Activated T-cell treated with anti-CD3 and anti-CD28 coated beads, Interleukin-2, amount 50 U/mL, for 1 hour (primary cell): ENCODE data around the gene U2AF1.
"Not testable (repeated sequence)": the region's sequence is repeated elsewhere in the genome, so short reads cannot be mapped to it uniquely, and the experiment has no call there.

ENCODE experiments used
- DNase-seq: peaks from one replicate; pipeline ENCODE4 v3.0.0-alpha.2; 2020

The U2AF1 gene

GRCh38 chr21:43076023-43076637 is 31.2 kb downstream of the U2AF1 start:
- not testable (repeated sequence) for DNase-seq

- not testable (repeated sequence) for DNase-seq
Observed at GRCh38 chr21:43075170-43076022, 32.0 kb downstream of the U2AF1 start, which contains the start of gene CBS. Gene CBS (minus strand): TSS chr21:43075835. CDS start chr21:43072193, 3,642 bp downstream.

GRCh38 chr21:43074401-43075169 is 32.8 kb downstream of the U2AF1 start:
- DNase-seq: not testable (repeated sequence)

DNA sequence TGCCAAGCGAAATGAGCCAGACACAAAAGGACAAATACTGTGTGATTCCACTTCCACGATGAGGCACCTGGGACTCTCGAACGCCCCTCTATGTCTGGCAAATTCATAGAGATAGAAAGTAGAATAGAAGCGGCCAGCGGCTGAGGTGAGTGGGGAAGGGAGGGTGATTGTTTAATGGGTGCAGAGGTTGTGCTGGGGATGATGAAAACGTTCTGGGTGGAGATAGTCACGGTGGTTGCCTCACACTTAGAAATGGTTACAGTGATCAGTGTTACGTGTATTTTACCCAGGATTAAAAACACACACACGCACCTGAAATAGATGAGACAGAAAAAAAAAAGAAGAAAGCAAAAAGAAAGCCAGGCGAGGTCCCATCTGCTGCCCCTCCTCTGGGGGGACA is 34.6 kb downstream of the U2AF1 start:
- DNase-seq: not testable (repeated sequence)

- DNase-seq: not testable (repeated sequence)
Observed at GRCh38 chr21:43069682-43070081, 37.7 kb downstream of the U2AF1 start.

GRCh38 chr21:43068065-43068464 is 39.3 kb downstream of the U2AF1 start:
- DNase-seq: not testable (repeated sequence)

DNA sequence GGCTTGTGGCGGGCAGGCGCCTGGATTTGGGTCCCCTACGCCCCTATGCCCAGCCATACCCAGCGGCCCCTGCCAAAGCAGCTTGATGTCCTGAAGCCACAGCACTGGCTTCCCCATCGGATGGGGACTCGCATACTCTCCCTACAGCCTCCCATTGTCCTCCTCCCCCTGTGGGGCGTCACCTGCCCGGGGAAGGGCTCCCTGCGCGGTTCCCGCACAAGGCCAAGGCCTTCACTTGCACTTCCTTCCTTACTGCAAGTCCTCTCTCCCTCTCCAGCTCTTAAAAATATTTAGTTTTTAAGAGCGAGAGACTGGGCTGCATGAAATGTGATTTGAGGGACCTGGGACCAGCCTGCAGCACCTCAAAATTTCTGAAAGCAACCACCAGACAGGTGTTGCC is 40.7 kb downstream of the U2AF1 start:
- DNase-seq: not testable (repeated sequence)

DNA sequence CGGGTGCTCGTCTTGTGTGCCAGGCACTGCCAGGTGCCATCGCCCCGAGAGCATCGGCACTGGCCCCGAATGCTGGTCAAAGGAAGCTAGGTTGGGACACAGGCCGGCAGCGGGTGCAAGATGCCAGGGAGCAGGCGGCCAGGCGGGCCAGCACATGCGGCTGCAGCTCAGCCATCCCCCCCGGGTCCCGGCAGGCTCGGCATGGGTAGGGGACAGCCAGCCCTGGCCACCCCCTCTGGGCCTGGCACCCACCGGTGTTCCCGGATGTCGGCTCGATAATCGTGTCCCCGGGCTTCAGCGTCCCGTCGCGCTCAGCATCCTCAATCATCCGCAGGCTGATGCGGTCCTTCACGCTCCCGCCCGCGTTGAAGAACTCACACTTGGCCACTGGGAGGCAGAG is 41.4 kb downstream of the U2AF1 start:
- DNase-seq: not testable (repeated sequence)

DNA sequence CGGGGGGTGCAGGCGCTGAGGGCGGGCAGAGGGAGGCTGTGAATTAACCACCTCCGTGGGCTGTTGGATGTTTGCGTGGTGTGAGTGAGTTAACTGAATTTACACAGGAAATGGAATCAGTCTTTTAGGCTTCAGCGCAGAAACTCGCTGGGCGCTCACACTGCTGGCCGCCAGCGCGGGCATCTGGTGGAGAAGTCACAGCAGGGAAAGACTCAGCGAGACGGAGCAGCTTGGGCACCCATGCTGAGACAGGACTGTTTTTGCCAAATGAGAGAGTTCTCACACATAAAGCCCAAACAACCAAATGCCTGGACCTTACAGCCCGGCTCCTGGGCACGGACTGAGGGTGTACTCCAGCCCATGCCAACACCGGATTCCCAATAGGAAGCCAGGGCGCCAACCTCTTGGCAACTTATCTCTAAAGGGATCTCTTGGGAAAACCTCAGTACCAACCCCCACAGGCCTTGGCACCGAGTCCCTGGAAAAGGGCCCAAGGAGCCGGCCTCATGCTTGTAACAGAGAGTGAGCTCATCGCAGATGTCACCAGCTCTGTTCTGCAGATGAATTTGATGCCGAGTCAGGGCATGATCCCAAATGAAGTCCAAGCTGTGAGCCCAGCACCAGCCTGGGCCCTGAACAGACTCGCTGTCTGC is 43.0 kb downstream of the U2AF1 start:
- DNase-seq: not testable (repeated sequence)

DNA sequence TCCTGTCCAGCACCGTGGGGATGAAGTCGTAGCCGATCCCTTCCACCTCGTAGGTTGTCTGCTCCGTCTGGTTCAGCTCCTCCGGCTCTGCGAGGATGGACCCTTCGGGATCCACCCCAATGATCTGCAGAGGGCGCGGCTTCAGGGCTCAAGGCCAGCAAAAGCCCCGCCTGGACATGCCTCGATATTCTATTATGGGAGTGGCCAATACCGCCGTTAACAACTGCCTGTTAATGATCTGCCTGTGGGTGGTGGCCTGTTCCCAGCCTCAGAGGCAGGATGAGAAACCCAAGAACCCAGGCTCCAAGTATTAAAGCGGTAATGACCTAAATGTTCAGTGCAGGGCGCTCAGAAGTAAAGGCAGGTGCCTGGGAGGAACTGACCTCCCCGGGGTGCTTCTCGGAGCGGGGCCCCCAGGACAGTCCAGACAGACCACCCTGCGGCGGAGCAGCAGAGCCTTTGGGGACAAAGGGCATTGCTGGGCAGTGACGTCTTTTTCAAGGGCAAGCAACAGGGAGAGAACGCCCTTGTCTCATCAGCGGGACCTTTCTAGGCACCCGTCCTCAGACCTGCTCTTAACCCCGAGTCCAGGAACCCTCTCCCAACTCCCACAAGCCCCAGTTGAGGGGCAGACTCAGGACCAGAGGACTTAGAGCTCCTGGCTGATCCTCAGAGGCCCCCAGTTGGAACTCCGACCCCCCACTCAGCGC is 44.3 kb downstream of the U2AF1 start:
- DNase-seq: not testable (repeated sequence)

DNA sequence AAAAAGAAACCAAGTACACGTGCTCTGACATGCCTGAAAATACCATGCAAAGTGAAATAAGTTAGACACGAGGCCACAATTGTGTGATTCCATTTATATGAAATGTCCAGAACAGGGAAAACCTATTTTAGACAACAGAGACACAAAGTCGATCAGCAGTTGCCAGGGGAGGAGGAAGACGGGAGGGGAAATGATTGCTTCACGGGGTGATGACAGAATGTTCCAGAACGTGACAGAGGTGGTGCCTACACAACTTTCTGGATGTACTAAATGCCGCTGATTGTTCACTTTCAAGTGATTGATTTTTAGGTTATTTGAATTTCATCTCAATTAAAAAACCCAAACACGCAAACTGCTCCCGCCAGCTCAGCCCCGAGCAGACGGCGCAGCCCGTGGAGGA is 54.3 kb downstream of the U2AF1 start:
- DNase-seq: not testable (repeated sequence)

DNA sequence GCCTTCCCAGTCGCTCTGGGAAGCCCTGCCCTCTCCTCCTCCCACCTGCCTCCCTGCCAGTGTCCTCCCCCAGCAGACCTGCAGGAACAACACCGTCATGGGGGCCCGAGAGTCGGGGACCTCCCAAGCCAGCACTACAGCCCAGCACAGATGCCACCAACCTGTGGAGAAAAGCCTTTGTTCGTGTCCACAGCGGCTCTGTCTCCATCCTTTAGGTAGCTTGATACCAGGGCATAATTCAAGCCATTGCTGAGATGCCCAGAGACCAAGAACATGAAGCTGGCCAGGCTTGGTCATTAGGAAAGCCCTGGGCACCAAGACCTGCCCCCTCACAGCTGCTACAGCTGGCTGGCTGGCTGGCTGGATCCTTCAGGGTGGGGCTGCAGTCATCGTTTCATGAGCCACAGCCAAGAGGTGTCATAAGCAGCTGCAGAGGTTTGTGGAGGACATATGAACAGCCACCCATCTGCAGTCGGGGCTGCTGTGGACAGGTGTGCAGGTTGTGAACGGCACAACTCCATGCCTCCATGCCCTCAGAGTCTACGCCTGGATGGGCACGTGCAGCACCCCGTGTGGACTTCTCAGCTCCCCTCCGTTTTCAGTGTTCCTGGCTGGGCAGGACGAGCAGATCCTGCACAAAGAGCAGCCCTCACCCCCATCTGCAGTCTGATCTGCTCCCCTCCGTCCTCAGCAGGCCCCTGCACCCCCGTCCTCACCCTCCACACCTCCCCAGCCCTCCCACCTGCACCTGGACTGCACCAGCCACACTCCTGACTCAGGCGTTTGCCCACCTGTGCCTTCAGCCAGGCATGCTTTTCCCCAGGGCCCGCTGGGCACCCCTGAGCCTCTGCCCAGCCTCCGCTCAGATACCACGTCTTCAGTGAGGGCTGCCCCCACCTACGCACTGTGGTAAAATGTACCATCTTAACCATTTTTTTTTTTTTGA is 61.2 kb downstream of the U2AF1 start:
- DNase-seq: not testable (repeated sequence)

- not testable (repeated sequence) for DNase-seq
Observed at GRCh38 chr21:43045165-43045875, 62.0 kb downstream of the U2AF1 start.

DNA sequence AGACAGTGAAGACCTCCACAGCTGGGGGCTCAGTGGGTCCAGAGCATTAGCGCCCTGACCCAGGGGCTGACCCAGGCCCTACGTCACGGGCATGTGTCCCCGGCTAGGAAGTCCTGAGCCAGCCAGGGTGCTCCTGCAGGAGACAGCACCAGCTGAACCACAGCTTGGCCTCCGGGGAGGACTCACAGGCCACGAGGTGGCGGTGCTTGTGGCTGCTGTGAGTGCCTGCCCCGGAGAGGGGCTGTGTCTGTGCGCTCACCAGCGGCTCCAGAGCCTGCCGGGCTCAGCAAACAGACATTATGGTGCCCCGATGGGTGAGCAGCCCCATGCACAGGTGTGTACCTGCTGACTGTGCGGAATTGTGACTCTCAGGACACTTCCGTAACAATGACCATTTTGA is 62.8 kb downstream of the U2AF1 start:
- not testable (repeated sequence) for DNase-seq

DNA sequence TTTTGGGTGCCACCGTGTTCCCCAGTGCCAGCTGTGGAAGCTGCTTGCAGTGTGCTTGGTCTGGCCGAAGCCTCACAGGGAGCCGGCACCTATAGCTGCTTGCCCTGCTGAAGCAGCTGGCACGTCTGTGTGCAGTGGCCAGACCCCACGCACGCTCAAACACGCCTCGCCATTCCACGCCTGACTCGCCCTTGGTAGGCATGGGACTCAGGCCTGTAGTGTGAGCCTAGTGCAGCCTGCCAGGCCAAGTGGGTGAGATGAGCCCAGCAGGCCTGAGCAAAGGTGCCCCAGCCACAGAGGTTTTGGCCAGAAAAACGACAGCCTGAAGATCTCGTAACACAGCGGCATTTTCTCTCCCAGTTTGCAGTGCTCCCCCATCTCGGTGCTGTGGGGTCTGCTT is 64.1 kb downstream of the U2AF1 start:
- DNase-seq: not testable (repeated sequence)
